Loucy (cell line): ENCODE data around the gene CLCNKB.

ENCODE experiments used
- H2AFZ ChIP-seq: fragments of 200-600 bp; sonication (generic); 2 replicates; pipeline ENCODE4 v1.6.0; 2016; ENCODE audit warnings: antibody characterized with exemption, mild to moderate bottlenecking, low read length, moderate library complexity
- H3F3A ChIP-seq: fragments of 200-600 bp; 2 replicates; pipeline ENCODE4 v1.6.0; 2016; ENCODE audit warnings: antibody characterized with exemption, low read depth, mild to moderate bottlenecking
- H3K27me3 ChIP-seq: fragments of 200-600 bp; sonication (generic); 2 replicates; pipeline ENCODE4 v1.6.1; 2014; ENCODE audit warnings: low read length, mild to moderate bottlenecking; ENCODE audit not compliant: insufficient read depth, poor library complexity, severe bottlenecking
- H3K36me3 ChIP-seq: fragments of 200-600 bp; sonication (generic); 2 replicates; pipeline ENCODE4 v1.6.1; 2016; ENCODE audit warnings: low read length; ENCODE audit not compliant: insufficient read depth
- H3K4me1 ChIP-seq: fragments of 200-600 bp; sonication (generic); 2 replicates; pipeline ENCODE4 v1.5.1; 2014; ENCODE audit warnings: low read length, mild to moderate bottlenecking; ENCODE audit not compliant: insufficient read depth, poor library complexity, severe bottlenecking
- H3K4me2 ChIP-seq: fragments of 200-600 bp; sonication (generic); 2 replicates; pipeline ENCODE4 v1.6.0; 2014; ENCODE audit warnings: antibody characterized with exemption, low read length, low read depth, mild to moderate bottlenecking; ENCODE audit not compliant: poor library complexity, severe bottlenecking
- H3K4me3 ChIP-seq: fragments of 200-600 bp; sonication (generic); 2 replicates; pipeline ENCODE4 v1.5.1; 2014; ENCODE audit warnings: low read length, mild to moderate bottlenecking, mixed read lengths; ENCODE audit not compliant: poor library complexity, severe bottlenecking
- H3K79me2 ChIP-seq: fragments of 200-600 bp; sonication (generic); 2 replicates; pipeline ENCODE4 v1.6.1; 2014; ENCODE audit warnings: low read length; ENCODE audit not compliant: insufficient read depth
- H3K9ac ChIP-seq: fragments of 200-600 bp; sonication (generic); 2 replicates; pipeline ENCODE4 v1.6.0; 2014; ENCODE audit warnings: mild to moderate bottlenecking, low read depth, low read length, moderate library complexity; ENCODE audit not compliant: poor library complexity, severe bottlenecking
- H3K9me2 ChIP-seq: fragments of 200-600 bp; sonication (generic); replicated peaks from 2 replicates; pipeline ENCODE4 v1.6.1; 2016; ENCODE audit warnings: low read depth, low read length, mixed read lengths
- H3K9me3 ChIP-seq: fragments of 200-600 bp; sonication (generic); 2 replicates; pipeline ENCODE4 v1.6.1; 2014; ENCODE audit warnings: mild to moderate bottlenecking, antibody characterized with exemption, low read length, low read depth; ENCODE audit not compliant: insufficient read depth
- H4K20me1 ChIP-seq: fragments of 200-600 bp; sonication (generic); 2 replicates; pipeline ENCODE4 v1.6.0; 2014; ENCODE audit warnings: antibody characterized with exemption, low read length, mild to moderate bottlenecking; ENCODE audit not compliant: insufficient read depth, poor library complexity, severe bottlenecking
- CTCF ChIP-seq: fragments of 200-600 bp; sonication (generic); conservative IDR thresholded peaks from 2 replicates; pipeline ENCODE4 v1.5.1; 2014; ENCODE audit warnings: mild to moderate bottlenecking, antibody characterized with exemption, low read length
- EZH2phosphoT487 ChIP-seq: fragments of 200-600 bp; IDR thresholded peaks from 2 replicates; pipeline ENCODE4 v1.6.1; 2018; ENCODE audit warnings: antibody characterized with exemption, mild to moderate bottlenecking, moderate library complexity, borderline replicate concordance

Gene CLCNKB

DNA sequence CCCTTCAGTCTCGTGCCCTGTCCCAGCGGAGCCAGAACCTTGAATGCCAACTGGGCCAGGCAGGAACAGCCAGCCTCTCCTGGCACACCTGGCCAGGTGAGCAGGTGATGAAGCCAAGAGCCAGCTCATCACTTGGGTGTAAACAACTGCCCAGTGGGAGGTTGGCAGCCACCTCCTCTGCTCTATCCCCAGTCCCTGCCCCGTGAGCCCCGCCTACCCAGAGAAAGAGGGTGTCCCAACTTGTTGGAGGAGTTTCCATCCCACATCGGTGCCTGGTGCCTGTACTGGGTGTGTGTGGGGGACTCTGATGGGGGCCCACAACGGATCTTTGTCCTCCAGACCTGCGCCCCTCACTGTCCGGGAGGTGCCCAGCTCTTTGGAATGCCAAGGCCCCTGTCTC, 47.7 kb downstream of the CLCNKB start:
- H3K27me3 ChIP-seq: no peaks in the 10 kb centered on the region

DNA sequence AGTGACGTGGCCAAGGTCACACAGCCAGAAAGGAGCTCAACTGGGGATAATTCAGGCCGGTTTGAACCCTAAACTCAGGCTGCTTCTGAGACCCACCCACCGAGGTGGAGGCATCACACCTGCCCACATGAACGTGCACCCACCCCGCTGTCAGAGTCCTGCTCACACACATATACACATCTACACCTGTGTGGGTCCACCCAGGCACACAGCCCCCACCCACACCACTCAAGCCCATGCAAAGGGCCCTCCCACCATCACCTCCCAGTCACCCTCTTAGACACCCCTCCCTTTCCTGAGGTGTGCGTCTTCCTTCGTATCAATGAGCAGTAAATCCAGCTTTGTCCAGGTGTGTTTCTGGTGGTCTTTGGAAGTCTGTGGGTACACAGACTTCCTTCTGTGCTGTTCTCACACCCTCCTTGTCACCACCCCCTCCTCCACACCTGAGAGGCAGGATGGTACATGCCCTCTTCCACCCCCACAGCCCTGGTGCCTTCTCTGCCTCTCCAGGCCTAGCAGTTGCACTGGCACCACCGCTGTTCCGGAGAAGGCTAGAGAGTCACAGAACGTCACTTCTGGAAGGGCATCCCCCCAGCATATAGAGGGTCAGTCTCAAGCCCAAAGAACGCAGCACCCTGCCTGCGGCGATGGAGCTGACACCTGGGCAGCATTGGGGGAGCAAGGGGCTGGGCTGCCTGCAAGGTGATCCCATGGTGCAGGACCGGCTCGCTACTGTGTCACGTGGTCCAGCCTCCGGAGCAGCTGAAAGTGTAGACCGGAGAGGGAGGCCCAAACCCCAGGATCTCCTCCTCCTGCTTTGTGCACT, 48.7 kb downstream of the CLCNKB start:
- Histone ChIP-seq H3K27me3 (no peaks in the 10 kb centered on the region), H3F3A (no peaks in the 10 kb centered on the region), H3K9ac (no peak overlapping the region), H3K4me3 (no peak overlapping the region), H3K9me3 (no peaks in the 10 kb centered on the region), H3K4me2 (no peak overlapping the region), H4K20me1 (no peaks in the 10 kb centered on the region), H2AFZ (no peak overlapping the region), H3K79me2 (no peaks in the 10 kb centered on the region), H3K4me1 (no peaks in the 10 kb centered on the region), H3K36me3 (no peaks in the 10 kb centered on the region), H3K9me2 (no peaks in the 10 kb centered on the region)
- no peak for TF ChIP-seq CTCF
- TF ChIP-seq EZH2phosphoT487: no peak

More for the DNA sequence above, 47.7 kb downstream of the CLCNKB start:
- Histone ChIP-seq H3K4me2 (no peak overlapping the region), H4K20me1 (no peaks in the 10 kb centered on the region), H3K36me3 (no peaks in the 10 kb centered on the region), H3K9ac (no peak overlapping the region), H3K9me3 (no peaks in the 10 kb centered on the region), H3K4me3 (no peak overlapping the region), H3F3A (no peaks in the 10 kb centered on the region), H2AFZ (no peak overlapping the region), H3K79me2 (no peaks in the 10 kb centered on the region), H3K9me2 (no peaks in the 10 kb centered on the region), H3K4me1 (no peaks in the 10 kb centered on the region)
- no peak for TF ChIP-seq EZH2phosphoT487
- no peak for TF ChIP-seq CTCF

- Histone ChIP-seq H3K4me1 (no peaks in the 10 kb centered on the region), H3F3A (no peaks in the 10 kb centered on the region), H3K36me3 (no peaks in the 10 kb centered on the region), H3K9me2 (no peaks in the 10 kb centered on the region), H3K9ac (no peak overlapping the region), H3K4me3 (no peak overlapping the region), H3K9me3 (no peaks in the 10 kb centered on the region), H3K27me3 (no peaks in the 10 kb centered on the region), H3K79me2 (no peaks in the 10 kb centered on the region), H2AFZ (no peak overlapping the region), H4K20me1 (no peaks in the 10 kb centered on the region), H3K4me2 (no peak overlapping the region)
- TF ChIP-seq EZH2phosphoT487 (no peak), CTCF (no peak)
Measured at GRCh38 chr1:16092923-16093511, 49.4 kb downstream of the CLCNKB start.
